ENCODE results near the gene TNFRSF14. TPM values are rescaled to one million over a fixed set of nuclear protein-coding genes. Genes with fewer than 3 reads are reported as not detected.
A peak's percentile ranks its signal among the peaks of the same experiment; 100 is the strongest.

The TNFRSF14 gene
- total and polyA plus RNA-seq, 9 of the 15 experiments (the other 6 are each of a cell fraction or from before 2014, with no cell fraction given) = 0.11 to 2.3 (median 0.68) TPM; not detected in 2

DNA sequence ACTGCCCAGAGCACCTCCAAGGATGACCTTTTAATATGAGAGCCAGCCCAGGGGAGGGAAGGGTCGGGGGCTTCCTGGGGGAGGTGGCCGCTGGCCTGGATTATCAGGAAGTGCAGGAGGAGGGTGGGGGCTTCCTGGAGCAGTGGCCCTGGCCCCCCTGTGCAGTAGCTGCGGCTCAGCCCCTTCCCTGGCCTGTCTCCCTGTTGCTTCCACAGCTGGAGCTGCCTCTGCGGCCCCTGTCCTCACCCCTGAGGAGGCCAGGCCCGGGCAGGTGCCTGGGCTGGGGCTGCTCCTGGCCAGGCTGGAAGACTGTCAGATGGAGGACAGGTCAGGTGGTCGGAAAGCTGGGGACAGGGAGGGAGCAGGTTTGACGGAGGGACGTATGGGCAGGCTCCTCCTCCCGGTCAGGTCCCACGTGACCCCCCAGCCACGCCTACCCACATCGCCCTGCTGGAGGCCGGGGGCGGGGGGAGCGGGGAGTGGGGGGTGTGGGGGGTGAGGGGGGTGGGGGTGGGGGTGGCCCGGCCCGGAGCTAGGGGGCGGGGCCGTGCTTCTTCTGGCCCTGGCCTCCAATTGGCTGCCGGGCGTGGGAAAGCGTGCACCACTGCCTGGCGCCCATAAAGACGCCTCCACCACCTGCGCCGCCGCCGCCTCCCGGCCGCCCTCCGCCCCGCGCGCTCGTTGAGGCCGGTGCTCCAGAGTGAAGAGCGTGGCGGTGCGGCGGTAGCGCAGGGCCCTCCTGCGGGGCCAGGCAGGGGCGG, 10.2 kb upstream of the TNFRSF14 start (continued):
- TF ChIP-seq ZNF79 (CRISPR knock-in tag; IDR thresholded peaks at IDR 0.05; ENCODE audit: low read depth) (no peak), ZNF133 (CRISPR knock-in tag; IDR thresholded peaks at IDR 0.05) (no peak), NFIC (IDR thresholded peaks at IDR 0.05) (0 out of 2 replicates have a peak, but pooled peaks have one; percentile 24), CCAR2 (IDR thresholded peaks at IDR 0.05; ENCODE audit: low read depth, low read length) (no peak), ZNF253 (CRISPR knock-in tag; conservative IDR thresholded peaks at IDR 0.05) (no peak), HMG20A (CRISPR knock-in tag; conservative IDR thresholded peaks at IDR 0.05) (no peak), ARID2 (IDR thresholded peaks at IDR 0.05) (no peak), MED1 (CRISPR knock-in tag; IDR thresholded peaks at IDR 0.05; ENCODE audit: borderline replicate concordance) (no peak), ZNF696 (CRISPR knock-in tag; conservative IDR thresholded peaks at IDR 0.05) (no peak), HDAC3 (IDR thresholded peaks at IDR 0.05; ENCODE audit: borderline replicate concordance, partially characterized antibody) (no peak), POLR2A (conservative IDR thresholded peaks at IDR 0.05) (peak; percentile 79), ZFP36 (IDR thresholded peaks at IDR 0.05; ENCODE audit: low read depth, low read length, partially characterized antibody) (peak; percentile 97), SNRNP70 (optimal IDR thresholded peaks at IDR 0.05; ENCODE audit: low read depth, low read length) (no peak), ZNF217 (CRISPR knock-in tag; IDR thresholded peaks at IDR 0.05) (no peak), KAT7 (CRISPR knock-in tag; IDR thresholded peaks at IDR 0.05; ENCODE audit: borderline replicate concordance) (peak; percentile 32; the same call in 1 of the 2 replicates), FIP1L1 (IDR thresholded peaks at IDR 0.05; ENCODE audit: low read depth, low read length, poor library complexity, severe bottlenecking) (no peak), XRCC5 (IDR thresholded peaks at IDR 0.05; ENCODE audit: low read depth, low read length) (0 out of 2 replicates have a peak, but pooled peaks have one; percentile 13), GTF2A2 (tag; IDR thresholded peaks at IDR 0.05) (no peak)
- TF ChIP-seq, protein P1, sequence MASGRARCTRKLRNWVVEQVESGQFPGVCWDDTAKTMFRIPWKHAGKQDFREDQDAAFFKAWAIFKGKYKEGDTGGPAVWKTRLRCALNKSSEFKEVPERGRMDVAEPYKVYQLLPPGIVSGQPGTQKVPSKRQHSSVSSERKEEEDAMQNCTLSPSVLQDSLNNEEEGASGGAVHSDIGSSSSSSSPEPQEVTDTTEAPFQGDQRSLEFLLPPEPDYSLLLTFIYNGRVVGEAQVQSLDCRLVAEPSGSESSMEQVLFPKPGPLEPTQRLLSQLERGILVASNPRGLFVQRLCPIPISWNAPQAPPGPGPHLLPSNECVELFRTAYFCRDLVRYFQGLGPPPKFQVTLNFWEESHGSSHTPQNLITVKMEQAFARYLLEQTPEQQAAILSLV (tag; IDR thresholded peaks at IDR 0.05) = no peak
- TF ChIP-seq, protein P2, sequence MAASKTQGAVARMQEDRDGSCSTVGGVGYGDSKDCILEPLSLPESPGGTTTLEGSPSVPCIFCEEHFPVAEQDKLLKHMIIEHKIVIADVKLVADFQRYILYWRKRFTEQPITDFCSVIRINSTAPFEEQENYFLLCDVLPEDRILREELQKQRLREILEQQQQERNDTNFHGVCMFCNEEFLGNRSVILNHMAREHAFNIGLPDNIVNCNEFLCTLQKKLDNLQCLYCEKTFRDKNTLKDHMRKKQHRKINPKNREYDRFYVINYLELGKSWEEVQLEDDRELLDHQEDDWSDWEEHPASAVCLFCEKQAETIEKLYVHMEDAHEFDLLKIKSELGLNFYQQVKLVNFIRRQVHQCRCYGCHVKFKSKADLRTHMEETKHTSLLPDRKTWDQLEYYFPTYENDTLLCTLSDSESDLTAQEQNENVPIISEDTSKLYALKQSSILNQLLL (CRISPR knock-in tag; IDR thresholded peaks at IDR 0.05; ENCODE audit: borderline replicate concordance) = no peak
- TF ChIP-seq, protein P3, sequence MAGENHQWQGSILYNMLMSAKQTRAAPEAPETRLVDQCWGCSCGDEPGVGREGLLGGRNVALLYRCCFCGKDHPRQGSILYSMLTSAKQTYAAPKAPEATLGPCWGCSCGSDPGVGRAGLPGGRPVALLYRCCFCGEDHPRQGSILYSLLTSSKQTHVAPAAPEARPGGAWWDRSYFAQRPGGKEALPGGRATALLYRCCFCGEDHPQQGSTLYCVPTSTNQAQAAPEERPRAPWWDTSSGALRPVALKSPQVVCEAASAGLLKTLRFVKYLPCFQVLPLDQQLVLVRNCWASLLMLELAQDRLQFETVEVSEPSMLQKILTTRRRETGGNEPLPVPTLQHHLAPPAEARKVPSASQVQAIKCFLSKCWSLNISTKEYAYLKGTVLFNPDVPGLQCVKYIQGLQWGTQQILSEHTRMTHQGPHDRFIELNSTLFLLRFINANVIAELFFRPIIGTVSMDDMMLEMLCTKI (IDR thresholded peaks at IDR 0.05; ENCODE audit: partially characterized antibody) = no peak
- TF ChIP-seq, protein P4, sequence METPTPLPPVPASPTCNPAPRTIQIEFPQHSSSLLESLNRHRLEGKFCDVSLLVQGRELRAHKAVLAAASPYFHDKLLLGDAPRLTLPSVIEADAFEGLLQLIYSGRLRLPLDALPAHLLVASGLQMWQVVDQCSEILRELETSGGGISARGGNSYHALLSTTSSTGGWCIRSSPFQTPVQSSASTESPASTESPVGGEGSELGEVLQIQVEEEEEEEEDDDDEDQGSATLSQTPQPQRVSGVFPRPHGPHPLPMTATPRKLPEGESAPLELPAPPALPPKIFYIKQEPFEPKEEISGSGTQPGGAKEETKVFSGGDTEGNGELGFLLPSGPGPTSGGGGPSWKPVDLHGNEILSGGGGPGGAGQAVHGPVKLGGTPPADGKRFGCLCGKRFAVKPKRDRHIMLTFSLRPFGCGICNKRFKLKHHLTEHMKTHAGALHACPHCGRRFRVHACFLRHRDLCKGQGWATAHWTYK (CRISPR knock-in tag; IDR thresholded peaks at IDR 0.05) = no peak
